HCT116 (cell line): Measurements from ENCODE around the gene BCAR1. TPM values are rescaled to one million over a fixed set of nuclear protein-coding genes. Genes with fewer than 3 reads are reported as not detected.
A peak's percentile ranks its signal among the peaks of the same experiment; 100 is the strongest.

ENCODE experiments used
- ATAC-seq: fragments of 200-7000 bp; cut with Tn5 transposase; 2 replicates; pipeline ENCODE4 v1.9.1; 2020; ENCODE audit warnings: mild to moderate bottlenecking, moderate library complexity
- BruUV-seq: library from RNA; stranded (reverse); fragments of 400-500 nt; replicated peaks from 2 replicates; lab custom pipeline; 2021; lab: Mats Ljungman, UMichigan
- CTCF ChIA-PET: fragments of 300-600 bp; sonication (Branson Sonifier 250); formaldehyde crosslinking; loops from one replicate; lab custom pipeline; 2021; ENCODE audit warnings: antibody characterized with exemption; lab: Charles Lee
- POLR2A ChIA-PET: fragments of 300-600, 350-600 bp; sonication (Branson Sonifier 250); formaldehyde crosslinking; loops from one replicate; lab custom pipeline; 2021; ENCODE audit warnings: antibody characterized with exemption; lab: Charles Lee
- RAD21 ChIA-PET, 2 experiments: fragments of 300-600 bp; sonication (Branson Sonifier 250); formaldehyde crosslinking; loops; one replicate each; lab custom pipeline; 2023; ENCODE audit warnings: low total read pairs in 2 of 2; ENCODE audit not compliant: uncharacterized antibody in 2 of 2, unreplicated experiment in 2 of 2, low non-redundant PET in 1 of 2; lab: Charles Lee
- DNase-seq: peaks from one replicate; pipeline ENCODE4 v3.0.0-alpha.2; 2010; ENCODE audit warnings: low read depth, low spot score
- H2AFZ ChIP-seq: fragments of 200-600 bp; shearing (Covaris generic), sonication (generic); 2 replicates; pipeline ENCODE4 v1.6.1; 2017; ENCODE audit warnings: low read depth, mixed run types, mixed read lengths, antibody characterized with exemption, low read length; ENCODE audit not compliant: poor library complexity, severe bottlenecking
- H3K27ac ChIP-seq: 2 replicates; pipeline ENCODE4 v1.5.1; 2012; ENCODE audit warnings: low read depth, low read length
- H3K27me3 ChIP-seq: fragments of 200-600 bp; sonication (generic); 2 replicates; pipeline ENCODE4 v1.6.1; 2016; ENCODE audit warnings: mixed run types, low read length, mixed read lengths; ENCODE audit not compliant: insufficient read depth
- H3K36me3 ChIP-seq, 2 experiments: fragments of 200-500 bp in 1 of 2; fragments of 200-600 bp in 1 of 2; sonication (Bioruptor generic) in 1 of 2; sonication (generic) in 1 of 2; 2 replicates each; pipeline versions ENCODE4 v1.5.1 to v1.6.1; 2014 to 2016; ENCODE audit warnings: low read length in 2 of 2, inconsistent platforms in 1 of 2, mixed read lengths in 1 of 2, mixed run types in 1 of 2; ENCODE audit not compliant: insufficient read depth in 2 of 2, control insufficient read depth in 1 of 2
- H3K4me1 ChIP-seq, 2 experiments: fragments of 200-600 bp in 1 of 2; sonication (generic) in 1 of 2; 2 replicates each; pipeline versions ENCODE4 v1.5.1 to v1.6.1; 2012 to 2017; ENCODE audit warnings: low read length in 2 of 2, inconsistent platforms in 1 of 2, mild to moderate bottlenecking in 1 of 2, mixed read lengths in 1 of 2, mixed run types in 1 of 2, moderate library complexity in 1 of 2; ENCODE audit not compliant: insufficient read depth in 2 of 2, control insufficient read depth in 1 of 2
- H3K4me2 ChIP-seq: fragments of 200-600 bp; sonication (generic); 2 replicates; pipeline ENCODE4 v1.6.1; 2017; ENCODE audit warnings: mixed run types, low read length, mixed read lengths
- H3K4me3 ChIP-seq, 2 experiments: fragments of 200-600 bp in 1 of 2; sonication (generic) in 1 of 2; replicated peaks in 1 of 2; 2 replicates each; pipeline ENCODE4 v1.5.1; 2011 to 2016; ENCODE audit warnings: low read length in 2 of 2, control low read depth in 1 of 2, low read depth in 1 of 2, mild to moderate bottlenecking in 1 of 2, mixed read lengths in 1 of 2, mixed run types in 1 of 2
- H3K79me2 ChIP-seq: fragments of 200-600 bp; sonication (generic); 2 replicates; pipeline ENCODE4 v1.6.1; 2017; ENCODE audit warnings: mild to moderate bottlenecking, mixed run types, low read length, moderate library complexity, mixed read lengths; ENCODE audit not compliant: insufficient read depth
- H3K9ac ChIP-seq: fragments of 200-600 bp; sonication (generic); 2 replicates; pipeline ENCODE4 v1.6.1; 2016; ENCODE audit warnings: low read length, mixed read lengths
- H3K9me2 ChIP-seq: fragments of 200-600 bp; sonication (generic), shearing (Covaris generic); 2 replicates; pipeline ENCODE4 v1.6.1; 2017; ENCODE audit warnings: mixed run types, mild to moderate bottlenecking, moderate library complexity; ENCODE audit not compliant: insufficient read depth
- H3K9me3 ChIP-seq, 2 experiments: fragments of 200-500 bp in 1 of 2; fragments of 200-600 bp in 1 of 2; sonication (Bioruptor generic) in 1 of 2; sonication (generic) in 1 of 2; 2 replicates each; pipeline ENCODE4 v1.6.1; 2014 to 2017; ENCODE audit warnings: low read length in 2 of 2, mixed read lengths in 2 of 2, inconsistent platforms in 1 of 2, low read depth in 1 of 2, mild to moderate bottlenecking in 1 of 2, mixed run types in 1 of 2, moderate library complexity in 1 of 2; ENCODE audit not compliant: control insufficient read depth in 1 of 2, insufficient read depth in 1 of 2
- H4K20me1 ChIP-seq: fragments of 200-600 bp; sonication (generic), shearing (Covaris generic); 2 replicates; pipeline ENCODE4 v1.6.1; 2017; ENCODE audit warnings: mixed run types, mild to moderate bottlenecking, moderate library complexity; ENCODE audit not compliant: insufficient read depth
- ATF3 ChIP-seq: IDR thresholded peaks from 2 replicates; pipeline ENCODE4 v1.6.1; 2012
- CBX3 ChIP-seq: IDR thresholded peaks from 2 replicates; pipeline ENCODE4 v1.6.1; 2012; ENCODE audit warnings: low read depth
- CEBPB ChIP-seq: IDR thresholded peaks from 2 replicates; pipeline ENCODE4 v1.6.1; 2012; ENCODE audit warnings: low read depth
- CTCF ChIP-seq, 3 experiments: fragments of 200-600 bp in 1 of 3; sonication (generic) in 1 of 3; IDR thresholded peaks in 2 of 3; conservative IDR thresholded peaks in 1 of 3; 2 replicates each; pipeline ENCODE4 v1.5.1; 2012 to 2017; ENCODE audit warnings: low read depth in 2 of 3, low read length in 2 of 3, antibody characterized with exemption in 1 of 3, borderline replicate concordance in 1 of 3, control low read depth in 1 of 3, mild to moderate bottlenecking in 1 of 3, mixed read lengths in 1 of 3, mixed run types in 1 of 3, moderate library complexity in 1 of 3; ENCODE audit not compliant: insufficient read depth in 1 of 3
- EGR1 ChIP-seq: IDR thresholded peaks from 2 replicates; pipeline ENCODE4 v1.6.1; 2012; ENCODE audit warnings: low read depth
- EZH2phosphoT487 ChIP-seq: fragments of 200-600 bp; IDR thresholded peaks from 2 replicates; pipeline ENCODE4 v1.6.1; 2018; ENCODE audit warnings: antibody characterized with exemption, borderline replicate concordance
- FOSL1 ChIP-seq: IDR thresholded peaks from 2 replicates; pipeline ENCODE4 v1.6.1; 2012; ENCODE audit warnings: low read depth
- JUND ChIP-seq: IDR thresholded peaks from 2 replicates; pipeline ENCODE4 v1.6.1; 2012
- MAX ChIP-seq: IDR thresholded peaks from 2 replicates; pipeline ENCODE4 v1.6.1; 2012
- POLR2A ChIP-seq: IDR thresholded peaks from 2 replicates; pipeline ENCODE4 v1.7.0; 2011; ENCODE audit warnings: borderline replicate concordance; ENCODE audit not compliant: insufficient read depth, insufficient read length; ENCODE audit errors: extremely low read depth
- POLR2AphosphoS5 ChIP-seq: IDR thresholded peaks from 2 replicates; pipeline ENCODE4 v1.6.1; 2011; ENCODE audit warnings: mild to moderate bottlenecking, low read depth, low read length, moderate library complexity
- RAD21 ChIP-seq: IDR thresholded peaks from 2 replicates; pipeline ENCODE4 v1.6.1; 2012; ENCODE audit warnings: low read depth, mild to moderate bottlenecking
- SIN3A ChIP-seq: IDR thresholded peaks from 2 replicates; pipeline ENCODE4 v1.6.1; 2012; ENCODE audit warnings: low read depth
- SP1 ChIP-seq: IDR thresholded peaks from 2 replicates; pipeline ENCODE4 v1.6.1; 2012; ENCODE audit warnings: low read depth
- SRF ChIP-seq: IDR thresholded peaks from 2 replicates; pipeline ENCODE4 v1.6.1; 2012; ENCODE audit warnings: low read depth
- ZBTB33 ChIP-seq: IDR thresholded peaks from 2 replicates; pipeline ENCODE4 v1.6.1; 2011; ENCODE audit warnings: mild to moderate bottlenecking, low read length, moderate library complexity; ENCODE audit not compliant: insufficient replicate concordance; ENCODE audit errors: extremely low read depth
- ZFX ChIP-seq: fragments of 450-650 bp; IDR thresholded peaks from 2 replicates; pipeline ENCODE4 v1.6.1; 2017
- intact Hi-C: fragments of 100-400 bp; cut with micrococcal nuclease; formaldehyde crosslinking; loops from 2 replicates; pipeline ENCODE4 v1.10.0; 2022
- total RNA-seq: library from RNA; stranded (reverse); gene quantifications from one replicate; pipeline ENCODE4 v1.2.1, GENCODE V29; 2021; ENCODE audit not compliant: unreplicated experiment

The BCAR1 gene
- total RNA-seq, 1 experiment from 2014 or later = 49.6 TPM

GRCh38 chr16:75252946-75253911 is 1.8 kb upstream of the BCAR1 start:
- CTCF ChIA-PET = interaction anchor here (0.6 kb wide), 1 partner anchor 100 kb away, joined by 3 read pairs; no protein-coding TSS in a partner anchor
- Histone ChIP-seq H3K4me1 (peaks cover 48 to 80% of the 10 kb centered on the region in 2 experiments), H3K4me3 (no peak overlapping the region), H3K9ac (no peak overlapping the region), H3K9me2 (no peaks in the 10 kb centered on the region), H3K27ac (0 out of 2 replicates have a peak overlapping the region, but pooled peaks have one; percentile 77), H2AFZ (no peak overlapping the region), H3K79me2 (peaks cover 71% of the 10 kb centered on the region), H3K27me3 (no peaks in the 10 kb centered on the region), H3K9me3 (no peaks in the 10 kb centered on the region), H3K4me2 (no peak overlapping the region), H3K36me3 (no peaks in the 10 kb centered on the region), H4K20me1 (no peaks in the 10 kb centered on the region)
- BruUV-seq = no TSS peak
- RAD21 ChIA-PET = no interaction called here
- intact Hi-C loops = no loop called here
- ATAC-seq (no peak), DNase-seq (no peak)
- POLR2A ChIA-PET = no interaction called here
- no peak for TF ChIP-seq SRF
- no peak for TF ChIP-seq ZFX
- no peak for TF ChIP-seq CBX3
- TF ChIP-seq FOSL1 = no peak
- no peak for TF ChIP-seq CTCF (IDR thresholded peaks at IDR 0.05 in 2 of 3, conservative IDR thresholded peaks at IDR 0.05 in 1 of 3; ENCODE audit: borderline replicate concordance in 1 of 3, insufficient read depth in 1 of 3, low read depth in 2 of 3, low read length in 2 of 3)
- TF ChIP-seq EZH2phosphoT487 = no peak
- TF ChIP-seq ZBTB33 = no peak
- no peak for TF ChIP-seq CEBPB
- no peak for TF ChIP-seq RAD21
- TF ChIP-seq SP1 = no peak
- TF ChIP-seq ATF3 = no peak
- TF ChIP-seq POLR2AphosphoS5 = no peak
- no peak for TF ChIP-seq MAX
- no peak for TF ChIP-seq JUND
- TF ChIP-seq POLR2A = no peak
- no peak for TF ChIP-seq SIN3A
- no peak for TF ChIP-seq EGR1
